DMS114 treated with DMSO at 0.1 percent for 48 hours (cell line): Measurements from ENCODE around the gene TSC2.
"Not testable (repeated sequence)": the region's sequence is repeated elsewhere in the genome, so short reads cannot be mapped to it uniquely, and the experiment has no call there.

Experiments
- DNase-seq: peaks from one replicate; lab custom pipeline; 2025; ENCODE audit not compliant: unreplicated experiment; lab: John Stamatoyannopoulos, UW

The TSC2 gene

GRCh38 chr16:2117960-2118722, 70.4 kb downstream of the TSC2 start:
- not testable (repeated sequence) for DNase-seq

GRCh38 chr16:2121325-2121724, 73.5 kb downstream of the TSC2 start:
- DNase-seq = peak; percentile 44

GRCh38 chr16:2121853-2122252, 74.1 kb downstream of the TSC2 start:
- no peak for DNase-seq

- DNase-seq = no peak
Measured at GRCh38 chr16:2122429-2122828, 74.6 kb downstream of the TSC2 start.

GRCh38 chr16:2122934-2123683, 75.3 kb downstream of the TSC2 start:
- DNase-seq = not testable (repeated sequence)

GRCh38 chr16:2123706-2124376, 76.1 kb downstream of the TSC2 start:
- DNase-seq = not testable (repeated sequence)

DNA sequence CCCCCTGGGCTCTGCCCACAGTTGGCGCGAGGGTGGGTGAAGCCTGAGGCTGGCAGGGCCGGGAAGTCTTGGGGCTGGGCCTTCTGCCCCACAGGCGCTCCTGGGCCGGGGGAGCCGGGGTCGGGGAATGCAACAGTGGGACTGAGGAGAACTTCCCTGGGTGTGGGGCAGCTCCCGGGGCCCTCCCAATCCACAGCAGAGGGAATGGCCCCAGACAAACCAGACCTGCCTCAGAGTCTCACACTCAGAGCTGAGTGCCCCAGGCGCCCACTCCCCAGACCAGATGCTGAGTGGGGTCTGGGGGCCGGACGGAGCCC, 76.5 kb downstream of the TSC2 start:
- DNase-seq = not testable (repeated sequence)

- not testable (repeated sequence) for DNase-seq
Measured at GRCh38 chr16:2124694-2125444, 77.1 kb downstream of the TSC2 start.

DNA sequence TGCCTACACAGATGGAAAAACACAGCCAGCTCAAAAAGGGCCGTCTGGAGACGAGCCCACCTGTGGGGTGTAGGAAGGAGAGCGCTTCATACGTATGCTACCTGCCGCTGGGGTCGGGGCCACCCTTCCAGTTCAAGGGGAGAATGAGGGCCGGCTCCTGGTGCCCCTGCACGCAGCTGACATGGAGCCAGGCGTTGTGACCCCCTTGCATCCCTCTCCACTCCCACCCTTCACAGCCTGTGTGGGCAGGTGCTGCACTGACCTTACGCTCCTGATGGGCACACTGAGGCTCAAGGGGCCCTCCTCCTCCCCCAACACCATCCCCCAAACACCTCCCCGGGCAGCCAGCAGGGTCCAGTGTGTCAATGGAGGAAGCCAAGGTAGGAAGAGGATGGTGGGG, 77.8 kb downstream of the TSC2 start:
- DNase-seq = not testable (repeated sequence)

- DNase-seq = not testable (repeated sequence)
Measured at GRCh38 chr16:2126161-2126743, 78.5 kb downstream of the TSC2 start.

DNA sequence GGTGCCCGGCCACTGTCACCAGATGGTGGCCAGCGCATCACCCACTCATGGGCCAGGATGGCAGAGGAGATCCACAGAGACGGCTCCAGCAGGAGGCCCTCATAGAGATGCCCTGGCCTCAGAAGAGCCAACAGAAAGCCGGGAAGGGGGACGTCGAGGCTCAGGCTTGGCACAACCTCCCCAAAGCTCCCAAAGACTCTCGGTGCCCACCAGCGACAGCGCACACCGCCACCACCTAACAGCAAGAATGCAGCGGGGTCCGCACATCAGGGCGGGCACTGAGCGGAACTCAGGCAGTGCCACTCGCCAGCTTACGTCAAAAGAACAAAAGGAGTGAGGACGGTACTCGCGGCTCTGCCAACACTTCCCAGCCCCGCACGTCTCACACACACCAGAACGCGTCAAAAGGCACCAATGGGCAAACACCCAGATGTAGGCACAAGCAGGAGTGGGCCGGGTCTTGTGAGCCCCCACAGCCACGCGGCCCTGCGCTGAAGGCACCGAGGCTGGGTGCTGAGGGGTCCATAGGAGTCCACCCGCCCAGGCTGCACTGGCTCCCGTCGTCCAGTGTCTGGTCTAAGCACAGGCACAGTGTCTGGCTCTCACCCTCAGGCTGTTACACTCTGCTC, 79.3 kb downstream of the TSC2 start:
- not testable (repeated sequence) for DNase-seq

GRCh38 chr16:2127630-2128280, 80.0 kb downstream of the TSC2 start:
- DNase-seq = not testable (repeated sequence)

DNA sequence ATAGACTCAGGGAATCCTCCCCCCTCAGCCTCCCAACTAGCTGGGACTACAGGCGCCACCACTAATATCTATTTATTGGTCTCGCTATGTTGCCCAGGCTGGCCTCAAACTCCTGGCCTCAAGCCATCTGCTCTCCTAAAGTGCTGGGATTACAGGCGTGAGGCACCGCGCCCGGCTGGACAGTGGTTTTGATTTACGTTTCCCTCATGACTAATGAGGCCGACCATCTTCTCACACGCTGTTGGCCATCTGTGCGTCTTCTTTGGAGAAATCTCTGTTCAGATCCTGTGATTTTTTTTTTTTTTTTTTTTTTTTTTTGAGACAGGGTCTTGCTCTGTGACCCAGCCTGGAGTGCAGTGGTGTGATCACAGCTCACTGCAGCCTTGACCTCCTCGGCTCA, 81.5 kb downstream of the TSC2 start:
- DNase-seq = not testable (repeated sequence)

DNA sequence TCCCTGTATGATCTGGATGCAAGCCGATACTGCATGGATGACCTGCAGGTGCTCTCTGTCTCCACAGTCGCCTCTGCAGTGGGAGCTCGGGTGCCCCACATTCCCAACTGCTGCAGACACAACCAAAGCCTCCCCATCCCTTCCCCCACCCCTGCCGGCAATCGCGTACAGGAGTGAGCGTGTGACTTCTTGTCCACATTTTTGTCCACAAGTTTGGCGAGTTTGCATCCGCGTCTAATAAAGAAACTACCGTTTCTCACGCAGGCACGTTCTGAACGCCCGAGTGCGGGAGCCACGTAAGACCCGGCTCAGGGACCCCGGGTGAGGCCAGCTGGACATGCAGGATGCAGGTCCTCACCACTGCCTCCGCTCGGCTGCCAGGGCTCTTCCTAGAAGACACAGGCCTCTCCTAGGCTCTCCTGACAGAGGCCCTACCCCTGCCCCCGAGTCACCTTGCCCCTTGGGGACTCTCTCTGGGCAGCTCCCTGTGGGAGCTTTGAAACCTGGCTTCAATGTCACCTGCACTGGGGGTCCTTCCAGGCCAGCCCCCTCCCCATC, 82.2 kb downstream of the TSC2 start:
- DNase-seq = not testable (repeated sequence)

DNA sequence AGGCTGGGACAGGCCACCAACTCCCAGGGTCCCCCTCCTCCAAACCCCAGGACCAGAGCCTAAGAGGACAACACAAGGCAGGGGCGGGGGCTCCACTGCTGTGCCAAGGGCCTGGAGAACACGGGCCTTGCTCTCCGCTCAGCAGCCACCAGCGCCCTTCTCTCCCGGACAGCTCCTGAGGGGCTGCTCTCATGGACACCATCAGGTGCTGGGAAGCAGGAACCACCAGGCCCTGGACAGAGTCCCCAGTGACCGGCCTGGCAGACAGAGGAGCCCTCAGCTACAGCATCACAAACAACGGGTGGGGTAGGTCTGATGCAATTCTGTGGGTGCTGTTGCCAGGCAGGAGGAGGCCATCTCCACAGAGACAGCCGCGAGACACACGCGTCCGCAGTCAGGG, 86.0 kb downstream of the TSC2 start:
- not testable (repeated sequence) for DNase-seq

GRCh38 chr16:2135071-2135470, 87.3 kb downstream of the TSC2 start:
- not testable (repeated sequence) for DNase-seq

- DNase-seq = peak; percentile 62
Measured at GRCh38 chr16:2135770-2136490, 88.1 kb downstream of the TSC2 start, which contains the start of gene PKD1. PKD1 (minus strand) TSS chr16:2135898; CDS start chr16:2135689, 209 bp downstream.
